GM12872 (cell line): ENCODE data around the gene PLXNA4.

Source experiments
- TF ChIP-seq, protein P1 (sequence below): IDR thresholded peaks from 3 replicates; pipeline ENCODE4 v1.5.1; 2011; ENCODE audit warnings: low read depth, mild to moderate bottlenecking, low read length, moderate library complexity; ENCODE audit not compliant: insufficient read depth

Gene PLXNA4

DNA sequence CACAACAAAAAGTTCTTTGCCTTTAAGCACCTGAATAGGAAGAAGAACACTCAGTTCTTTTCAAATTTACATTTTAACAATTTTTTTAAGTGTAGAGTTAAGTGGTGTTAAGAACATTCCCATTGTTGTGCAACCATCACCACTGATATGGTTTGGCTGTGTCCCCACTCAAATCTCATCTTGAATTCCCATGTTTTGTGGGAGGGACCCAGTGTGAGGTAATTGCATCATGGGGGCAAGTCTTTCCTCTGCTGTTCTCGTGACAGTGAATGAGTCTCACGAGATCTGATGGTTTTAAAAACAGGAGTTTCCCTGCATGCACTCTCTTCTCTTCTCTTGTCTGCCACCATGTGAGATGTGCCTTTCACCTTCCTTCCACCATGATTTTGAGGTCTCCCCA, 155.7 kb downstream of the PLXNA4 start:
- TF ChIP-seq, protein P1, sequence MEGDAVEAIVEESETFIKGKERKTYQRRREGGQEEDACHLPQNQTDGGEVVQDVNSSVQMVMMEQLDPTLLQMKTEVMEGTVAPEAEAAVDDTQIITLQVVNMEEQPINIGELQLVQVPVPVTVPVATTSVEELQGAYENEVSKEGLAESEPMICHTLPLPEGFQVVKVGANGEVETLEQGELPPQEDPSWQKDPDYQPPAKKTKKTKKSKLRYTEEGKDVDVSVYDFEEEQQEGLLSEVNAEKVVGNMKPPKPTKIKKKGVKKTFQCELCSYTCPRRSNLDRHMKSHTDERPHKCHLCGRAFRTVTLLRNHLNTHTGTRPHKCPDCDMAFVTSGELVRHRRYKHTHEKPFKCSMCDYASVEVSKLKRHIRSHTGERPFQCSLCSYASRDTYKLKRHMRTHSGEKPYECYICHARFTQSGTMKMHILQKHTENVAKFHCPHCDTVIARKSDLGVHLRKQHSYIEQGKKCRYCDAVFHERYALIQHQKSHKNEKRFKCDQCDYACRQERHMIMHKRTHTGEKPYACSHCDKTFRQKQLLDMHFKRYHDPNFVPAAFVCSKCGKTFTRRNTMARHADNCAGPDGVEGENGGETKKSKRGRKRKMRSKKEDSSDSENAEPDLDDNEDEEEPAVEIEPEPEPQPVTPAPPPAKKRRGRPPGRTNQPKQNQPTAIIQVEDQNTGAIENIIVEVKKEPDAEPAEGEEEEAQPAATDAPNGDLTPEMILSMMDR = no peak

DNA sequence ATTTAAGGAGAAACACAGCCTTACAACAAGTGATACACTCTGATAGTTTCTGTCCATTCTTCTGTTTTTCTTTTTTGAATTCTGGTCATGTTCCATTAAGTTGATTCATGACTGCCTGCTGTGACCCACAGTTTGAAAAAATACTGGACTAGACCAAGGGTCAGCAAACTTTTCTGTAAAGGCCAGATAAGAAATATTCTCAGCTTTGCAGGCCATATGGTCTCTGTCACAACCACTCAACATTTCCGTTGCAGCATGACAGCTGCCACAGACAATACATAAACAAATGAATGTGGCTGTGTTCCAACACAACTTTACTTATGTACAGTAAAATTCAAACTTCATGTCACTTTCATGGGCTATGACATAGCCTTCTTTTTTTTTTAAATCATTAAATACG, 156.7 kb downstream of the PLXNA4 start:
- TF ChIP-seq, protein P1 = no peak

DNA sequence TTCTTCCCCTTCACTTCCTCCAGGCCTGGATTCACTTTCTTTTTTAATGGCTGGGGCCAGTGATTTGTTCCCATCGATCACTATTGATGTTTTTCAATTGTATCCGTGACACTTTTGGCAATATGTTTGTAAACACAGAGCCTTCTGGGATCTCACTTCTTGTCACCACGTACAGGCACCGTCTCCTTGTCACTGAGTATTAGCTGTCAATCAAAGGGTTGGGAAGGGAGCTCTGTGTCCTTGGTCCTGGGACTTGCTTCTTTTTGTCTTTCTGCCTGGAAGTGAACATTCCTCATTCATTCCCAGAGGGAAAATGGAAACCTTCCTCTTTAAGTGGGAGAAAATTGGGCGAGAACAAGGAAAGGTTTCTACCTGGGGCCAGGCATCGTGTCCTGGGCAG, 157.4 kb downstream of the PLXNA4 start:
- TF ChIP-seq, protein P1 = no peak

DNA sequence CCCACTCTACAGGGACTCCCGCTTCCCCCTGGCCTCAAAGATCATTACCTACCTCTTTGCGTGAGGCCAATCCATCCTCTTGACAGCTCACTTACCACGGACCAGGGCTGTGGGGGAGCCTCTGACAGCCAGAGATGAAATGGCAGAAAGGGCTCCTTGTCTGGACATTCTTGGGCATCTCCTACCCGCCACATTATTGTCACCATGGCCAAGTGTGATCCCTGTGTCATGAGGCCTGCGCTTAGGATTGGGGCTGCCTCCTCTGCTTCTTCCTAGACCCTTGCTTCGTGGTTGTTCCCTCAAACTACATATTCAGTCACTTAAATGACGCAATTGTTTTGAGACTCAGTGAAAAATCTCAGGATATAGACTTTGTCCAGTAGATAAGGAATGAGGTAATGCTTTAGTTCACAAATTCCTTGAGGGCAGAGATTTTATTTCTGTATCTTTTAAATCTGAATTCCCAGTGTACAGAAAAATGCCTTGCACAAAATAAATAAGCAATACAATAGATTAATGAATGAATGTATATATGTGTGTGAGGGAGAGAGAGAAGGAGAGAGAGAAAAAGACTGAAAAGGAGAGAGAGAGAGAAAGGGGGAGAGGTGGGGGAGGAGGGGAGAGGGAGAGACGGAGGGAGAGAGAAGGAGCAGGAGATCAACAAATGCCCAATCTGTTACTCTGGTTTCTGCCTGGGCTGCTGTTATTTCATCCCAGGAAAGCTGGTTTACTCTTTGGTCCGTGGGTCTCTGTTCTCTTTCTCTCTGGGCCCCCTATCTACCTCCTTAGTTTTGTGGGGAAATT, 159.0 kb downstream of the PLXNA4 start:
- TF ChIP-seq, protein P1 = no peak

GRCh38 chr7:132416395-132416794, 159.9 kb downstream of the PLXNA4 start:
- TF ChIP-seq, protein P1 = no peak

DNA sequence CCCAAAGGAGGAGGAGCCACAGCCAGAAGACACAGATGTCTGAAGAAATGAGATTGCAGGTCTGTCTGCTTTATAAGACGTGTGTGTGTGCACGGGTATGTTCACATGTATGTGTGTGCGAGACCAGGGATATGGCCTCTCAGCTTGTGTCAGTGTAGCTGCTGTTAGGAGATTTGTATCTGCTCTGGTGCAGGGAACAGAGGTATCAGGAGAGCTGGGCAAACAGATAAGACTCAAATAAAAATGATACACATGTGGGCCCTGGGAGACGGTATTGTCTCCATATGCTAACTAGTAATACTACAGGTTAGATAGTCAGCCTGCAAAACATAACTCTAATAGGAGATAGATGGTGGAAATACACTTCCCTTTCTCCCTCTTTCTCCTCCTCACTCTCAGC, 161.0 kb downstream of the PLXNA4 start:
- TF ChIP-seq, protein P1 = no peak

DNA sequence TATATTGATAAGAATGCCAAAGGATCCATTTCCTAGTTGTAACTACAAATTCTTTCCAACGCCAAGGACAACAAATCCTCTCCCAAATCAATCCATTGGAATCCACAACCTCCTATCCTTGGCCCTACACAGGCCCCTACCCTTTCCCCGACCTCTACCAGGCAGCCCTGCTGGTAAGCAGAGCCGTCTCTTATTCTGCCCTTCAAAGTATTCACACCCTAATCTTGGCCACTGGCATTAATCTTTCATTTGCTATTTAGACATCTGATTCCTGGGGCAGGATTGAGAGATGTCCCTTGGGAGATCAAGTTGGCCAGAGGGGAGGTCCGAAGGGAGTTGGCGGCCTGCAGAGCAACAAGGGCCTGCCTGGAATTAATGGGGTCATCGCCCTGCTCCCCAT, 161.4 kb downstream of the PLXNA4 start:
- TF ChIP-seq, protein P1 = no peak

DNA sequence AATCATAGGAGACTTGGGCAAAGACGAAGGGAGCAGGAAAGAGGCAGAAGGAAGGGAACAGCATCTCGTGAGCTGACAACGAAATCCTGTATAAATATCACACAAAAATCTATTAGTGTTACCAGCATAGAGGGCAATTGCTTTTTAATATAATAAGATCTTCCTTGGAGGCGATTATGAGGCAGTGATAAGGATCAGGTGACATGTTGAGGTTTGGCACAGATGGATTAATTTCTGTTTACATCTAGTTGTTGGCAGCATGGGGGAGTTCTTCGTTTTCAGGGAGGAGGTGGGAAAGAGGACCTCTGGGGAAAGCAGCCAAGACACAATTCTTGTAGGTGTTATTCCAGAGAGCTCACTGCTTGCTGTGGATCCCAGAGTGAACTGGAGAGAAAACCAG, 163.8 kb downstream of the PLXNA4 start:
- TF ChIP-seq, protein P1 = no peak
